Measurements from ENCODE around the gene FXN. TPM values are rescaled to one million over a fixed set of nuclear protein-coding genes. Genes with fewer than 3 reads are reported as not detected.

FXN gene
- total RNA-seq, 4 donors from 2014 or later, result 4.0 to 7.2 (median 5.5) TPM

- ATAC-seq (ENCODE audit: low FRiP score), result no peak
- DNase-seq (ENCODE audit: low spot score), result no peak
- no peak for TF ChIP-seq CTCF (IDR thresholded peaks at IDR 0.05)
Observed at GRCh38 chr9:69063839-69064238, 28.3 kb downstream of the FXN start.

- DNase-seq (ENCODE audit: low spot score) (no peak), ATAC-seq (ENCODE audit: low FRiP score) (no peak)
- TF ChIP-seq CTCF (IDR thresholded peaks at IDR 0.05), result no peak
Observed at GRCh38 chr9:69065660-69066059, 30.1 kb downstream of the FXN start.

GRCh38 chr9:69066955-69067354 is 31.4 kb downstream of the FXN start:
- TF ChIP-seq CTCF (IDR thresholded peaks at IDR 0.05), result no peak
- ATAC-seq (ENCODE audit: low FRiP score) (peak; percentile 44), DNase-seq (ENCODE audit: low spot score) (no peak)

- TF ChIP-seq CTCF (IDR thresholded peaks at IDR 0.05), result no peak
- ATAC-seq (ENCODE audit: low FRiP score) (no peak), DNase-seq (ENCODE audit: low spot score) (no peak)
Observed at GRCh38 chr9:69070201-69070600, 34.6 kb downstream of the FXN start.

- no peak for ATAC-seq (ENCODE audit: low FRiP score)
Observed at GRCh38 chr9:69071059-69071458, 35.5 kb downstream of the FXN start.

GRCh38 chr9:69073103-69073502 is 37.6 kb downstream of the FXN start:
- DNase-seq (ENCODE audit: low spot score) (no peak), ATAC-seq (ENCODE audit: low FRiP score) (no peak)
- no peak for TF ChIP-seq CTCF (IDR thresholded peaks at IDR 0.05)

More at GRCh38 chr9:69071059-69071458, 35.5 kb downstream of the FXN start:
- no peak for DNase-seq (ENCODE audit: low spot score)
- TF ChIP-seq CTCF (IDR thresholded peaks at IDR 0.05), result no peak

GRCh38 chr9:69074801-69075200 is 39.2 kb downstream of the FXN start:
- no peak for TF ChIP-seq CTCF (IDR thresholded peaks at IDR 0.05)
- no peak for DNase-seq (ENCODE audit: low spot score)
- no peak for ATAC-seq (ENCODE audit: low FRiP score)
